K562 (cell line): ENCODE data around the gene SPDYE4.

Source experiments
- EP400 ChIP-seq: fragments of 450-650 bp; IDR thresholded peaks from 2 replicates; pipeline ENCODE4 v1.6.1; 2017; ENCODE audit warnings: antibody characterized with exemption, mild to moderate bottlenecking, moderate library complexity
- ETV1 ChIP-seq: fragments of 450-650 bp; conservative IDR thresholded peaks from 2 replicates; pipeline ENCODE4 v1.6.1; 2016; ENCODE audit warnings: missing genetic modification characterization, control low read depth, low read depth, missing compliant biosample characterization
- GTF2F1 ChIP-seq: IDR thresholded peaks from 2 replicates; pipeline ENCODE4 v1.6.1; 2011; ENCODE audit warnings: low read depth, low read length, improper control_type of control experiment
- MIER1 ChIP-seq: fragments of 450-650 bp; IDR thresholded peaks from 2 replicates; pipeline ENCODE4 v1.6.1; 2016; ENCODE audit warnings: antibody characterized with exemption, mild to moderate bottlenecking, low read depth
- NELFE ChIP-seq: IDR thresholded peaks from 2 replicates; pipeline ENCODE4 v1.6.1; 2011; ENCODE audit warnings: mild to moderate bottlenecking; ENCODE audit not compliant: insufficient read depth, insufficient read length
- ZNF589 ChIP-seq: fragments of 200-800 bp; sonication (Bioruptor generic); IDR thresholded peaks from 2 replicates; pipeline ENCODE4 v1.6.1; 2016; ENCODE audit warnings: low read depth, missing genetic modification characterization, missing compliant biosample characterization
- TF ChIP-seq, protein P1 (sequence below): fragments of 250-450 bp; sonication (Bioruptor Pico); IDR thresholded peaks from 2 replicates; pipeline ENCODE4 v1.8.0; 2021; ENCODE audit warnings: moderate library complexity, mild to moderate bottlenecking, inconsistent platforms
- TF ChIP-seq, protein P2 (sequence below): sonication (generic); formaldehyde crosslinking; IDR thresholded peaks from 2 replicates; pipeline ENCODE4 v1.8.0; 2022; ENCODE audit warnings: missing genetic modification reagents, mild to moderate bottlenecking, borderline replicate concordance
- TF ChIP-seq, protein P3 (sequence below): sonication (generic); formaldehyde crosslinking; IDR thresholded peaks from 2 replicates; pipeline ENCODE4 v1.8.1; 2023; ENCODE audit warnings: mild to moderate bottlenecking, missing genetic modification reagents
- TF ChIP-seq, protein P4 (sequence below): fragments of 250-450 bp; sonication (Bioruptor Pico); IDR thresholded peaks from 2 replicates; pipeline ENCODE4 v1.5.0; 2021; ENCODE audit warnings: mild to moderate bottlenecking, borderline replicate concordance
- TF ChIP-seq, protein P5 (sequence below): sonication (generic); formaldehyde crosslinking; IDR thresholded peaks from 2 replicates; pipeline ENCODE4 v1.8.0; 2022; ENCODE audit warnings: mild to moderate bottlenecking, missing genetic modification reagents
- TF ChIP-seq, protein P6 (sequence below): fragments of 450-650 bp; IDR thresholded peaks from 2 replicates; pipeline ENCODE4 v1.6.1; 2016; ENCODE audit warnings: low read depth

DNA sequence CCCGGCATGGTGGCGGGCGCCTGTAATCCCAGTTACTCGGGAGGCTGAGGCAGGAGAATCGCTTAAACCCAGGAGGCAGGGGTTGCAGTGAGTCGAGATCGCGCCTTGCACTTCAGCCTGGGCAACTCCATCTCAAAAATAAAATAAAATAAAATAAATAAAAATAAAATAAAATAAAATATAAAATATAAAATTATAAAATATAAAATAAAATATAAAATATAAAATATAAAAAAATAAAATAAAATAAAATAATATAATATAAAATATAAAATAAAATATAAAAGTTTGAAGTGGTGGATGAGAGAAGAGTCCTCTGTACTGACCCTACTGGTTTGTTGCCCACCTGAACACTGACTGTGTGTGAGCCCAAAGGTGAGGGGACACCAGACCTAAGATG is 28.9 kb downstream of the SPDYE4 start:
- TF ChIP-seq GTF2F1: no peak
- TF ChIP-seq, protein P1, sequence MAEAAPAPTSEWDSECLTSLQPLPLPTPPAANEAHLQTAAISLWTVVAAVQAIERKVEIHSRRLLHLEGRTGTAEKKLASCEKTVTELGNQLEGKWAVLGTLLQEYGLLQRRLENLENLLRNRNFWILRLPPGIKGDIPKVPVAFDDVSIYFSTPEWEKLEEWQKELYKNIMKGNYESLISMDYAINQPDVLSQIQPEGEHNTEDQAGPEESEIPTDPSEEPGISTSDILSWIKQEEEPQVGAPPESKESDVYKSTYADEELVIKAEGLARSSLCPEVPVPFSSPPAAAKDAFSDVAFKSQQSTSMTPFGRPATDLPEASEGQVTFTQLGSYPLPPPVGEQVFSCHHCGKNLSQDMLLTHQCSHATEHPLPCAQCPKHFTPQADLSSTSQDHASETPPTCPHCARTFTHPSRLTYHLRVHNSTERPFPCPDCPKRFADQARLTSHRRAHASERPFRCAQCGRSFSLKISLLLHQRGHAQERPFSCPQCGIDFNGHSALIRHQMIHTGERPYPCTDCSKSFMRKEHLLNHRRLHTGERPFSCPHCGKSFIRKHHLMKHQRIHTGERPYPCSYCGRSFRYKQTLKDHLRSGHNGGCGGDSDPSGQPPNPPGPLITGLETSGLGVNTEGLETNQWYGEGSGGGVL (CRISPR knock-in tag): no peak
- no peak for TF ChIP-seq NELFE
- TF ChIP-seq, protein P2, sequence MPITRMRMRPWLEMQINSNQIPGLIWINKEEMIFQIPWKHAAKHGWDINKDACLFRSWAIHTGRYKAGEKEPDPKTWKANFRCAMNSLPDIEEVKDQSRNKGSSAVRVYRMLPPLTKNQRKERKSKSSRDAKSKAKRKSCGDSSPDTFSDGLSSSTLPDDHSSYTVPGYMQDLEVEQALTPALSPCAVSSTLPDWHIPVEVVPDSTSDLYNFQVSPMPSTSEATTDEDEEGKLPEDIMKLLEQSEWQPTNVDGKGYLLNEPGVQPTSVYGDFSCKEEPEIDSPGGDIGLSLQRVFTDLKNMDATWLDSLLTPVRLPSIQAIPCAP (CRISPR knock-in tag): no peak
- TF ChIP-seq ZNF589: no peak
- TF ChIP-seq MIER1: no peak
- no peak for TF ChIP-seq ETV1 (tag)
- TF ChIP-seq EP400: no peak
- TF ChIP-seq, protein P3, sequence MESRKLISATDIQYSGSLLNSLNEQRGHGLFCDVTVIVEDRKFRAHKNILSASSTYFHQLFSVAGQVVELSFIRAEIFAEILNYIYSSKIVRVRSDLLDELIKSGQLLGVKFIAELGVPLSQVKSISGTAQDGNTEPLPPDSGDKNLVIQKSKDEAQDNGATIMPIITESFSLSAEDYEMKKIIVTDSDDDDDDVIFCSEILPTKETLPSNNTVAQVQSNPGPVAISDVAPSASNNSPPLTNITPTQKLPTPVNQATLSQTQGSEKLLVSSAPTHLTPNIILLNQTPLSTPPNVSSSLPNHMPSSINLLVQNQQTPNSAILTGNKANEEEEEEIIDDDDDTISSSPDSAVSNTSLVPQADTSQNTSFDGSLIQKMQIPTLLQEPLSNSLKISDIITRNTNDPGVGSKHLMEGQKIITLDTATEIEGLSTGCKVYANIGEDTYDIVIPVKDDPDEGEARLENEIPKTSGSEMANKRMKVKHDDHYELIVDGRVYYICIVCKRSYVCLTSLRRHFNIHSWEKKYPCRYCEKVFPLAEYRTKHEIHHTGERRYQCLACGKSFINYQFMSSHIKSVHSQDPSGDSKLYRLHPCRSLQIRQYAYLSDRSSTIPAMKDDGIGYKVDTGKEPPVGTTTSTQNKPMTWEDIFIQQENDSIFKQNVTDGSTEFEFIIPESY (CRISPR knock-in tag): no peak
- TF ChIP-seq, protein P4, sequence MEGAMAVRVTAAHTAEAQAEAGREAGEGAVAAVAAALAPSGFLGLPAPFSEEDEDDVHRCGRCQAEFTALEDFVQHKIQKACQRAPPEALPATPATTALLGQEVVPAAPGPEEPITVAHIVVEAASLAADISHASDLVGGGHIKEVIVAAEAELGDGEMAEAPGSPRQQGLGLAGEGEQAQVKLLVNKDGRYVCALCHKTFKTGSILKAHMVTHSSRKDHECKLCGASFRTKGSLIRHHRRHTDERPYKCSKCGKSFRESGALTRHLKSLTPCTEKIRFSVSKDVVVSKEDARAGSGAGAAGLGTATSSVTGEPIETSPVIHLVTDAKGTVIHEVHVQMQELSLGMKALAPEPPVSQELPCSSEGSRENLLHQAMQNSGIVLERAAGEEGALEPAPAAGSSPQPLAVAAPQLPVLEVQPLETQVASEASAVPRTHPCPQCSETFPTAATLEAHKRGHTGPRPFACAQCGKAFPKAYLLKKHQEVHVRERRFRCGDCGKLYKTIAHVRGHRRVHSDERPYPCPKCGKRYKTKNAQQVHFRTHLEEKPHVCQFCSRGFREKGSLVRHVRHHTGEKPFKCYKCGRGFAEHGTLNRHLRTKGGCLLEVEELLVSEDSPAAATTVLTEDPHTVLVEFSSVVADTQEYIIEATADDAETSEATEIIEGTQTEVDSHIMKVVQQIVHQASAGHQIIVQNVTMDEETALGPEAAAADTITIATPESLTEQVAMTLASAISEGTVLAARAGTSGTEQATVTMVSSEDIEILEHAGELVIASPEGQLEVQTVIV (CRISPR knock-in tag): no peak
- TF ChIP-seq, protein P5, sequence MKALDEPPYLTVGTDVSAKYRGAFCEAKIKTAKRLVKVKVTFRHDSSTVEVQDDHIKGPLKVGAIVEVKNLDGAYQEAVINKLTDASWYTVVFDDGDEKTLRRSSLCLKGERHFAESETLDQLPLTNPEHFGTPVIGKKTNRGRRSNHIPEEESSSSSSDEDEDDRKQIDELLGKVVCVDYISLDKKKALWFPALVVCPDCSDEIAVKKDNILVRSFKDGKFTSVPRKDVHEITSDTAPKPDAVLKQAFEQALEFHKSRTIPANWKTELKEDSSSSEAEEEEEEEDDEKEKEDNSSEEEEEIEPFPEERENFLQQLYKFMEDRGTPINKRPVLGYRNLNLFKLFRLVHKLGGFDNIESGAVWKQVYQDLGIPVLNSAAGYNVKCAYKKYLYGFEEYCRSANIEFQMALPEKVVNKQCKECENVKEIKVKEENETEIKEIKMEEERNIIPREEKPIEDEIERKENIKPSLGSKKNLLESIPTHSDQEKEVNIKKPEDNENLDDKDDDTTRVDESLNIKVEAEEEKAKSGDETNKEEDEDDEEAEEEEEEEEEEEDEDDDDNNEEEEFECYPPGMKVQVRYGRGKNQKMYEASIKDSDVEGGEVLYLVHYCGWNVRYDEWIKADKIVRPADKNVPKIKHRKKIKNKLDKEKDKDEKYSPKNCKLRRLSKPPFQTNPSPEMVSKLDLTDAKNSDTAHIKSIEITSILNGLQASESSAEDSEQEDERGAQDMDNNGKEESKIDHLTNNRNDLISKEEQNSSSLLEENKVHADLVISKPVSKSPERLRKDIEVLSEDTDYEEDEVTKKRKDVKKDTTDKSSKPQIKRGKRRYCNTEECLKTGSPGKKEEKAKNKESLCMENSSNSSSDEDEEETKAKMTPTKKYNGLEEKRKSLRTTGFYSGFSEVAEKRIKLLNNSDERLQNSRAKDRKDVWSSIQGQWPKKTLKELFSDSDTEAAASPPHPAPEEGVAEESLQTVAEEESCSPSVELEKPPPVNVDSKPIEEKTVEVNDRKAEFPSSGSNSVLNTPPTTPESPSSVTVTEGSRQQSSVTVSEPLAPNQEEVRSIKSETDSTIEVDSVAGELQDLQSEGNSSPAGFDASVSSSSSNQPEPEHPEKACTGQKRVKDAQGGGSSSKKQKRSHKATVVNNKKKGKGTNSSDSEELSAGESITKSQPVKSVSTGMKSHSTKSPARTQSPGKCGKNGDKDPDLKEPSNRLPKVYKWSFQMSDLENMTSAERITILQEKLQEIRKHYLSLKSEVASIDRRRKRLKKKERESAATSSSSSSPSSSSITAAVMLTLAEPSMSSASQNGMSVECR (CRISPR knock-in tag): no peak
- TF ChIP-seq, protein P6, sequence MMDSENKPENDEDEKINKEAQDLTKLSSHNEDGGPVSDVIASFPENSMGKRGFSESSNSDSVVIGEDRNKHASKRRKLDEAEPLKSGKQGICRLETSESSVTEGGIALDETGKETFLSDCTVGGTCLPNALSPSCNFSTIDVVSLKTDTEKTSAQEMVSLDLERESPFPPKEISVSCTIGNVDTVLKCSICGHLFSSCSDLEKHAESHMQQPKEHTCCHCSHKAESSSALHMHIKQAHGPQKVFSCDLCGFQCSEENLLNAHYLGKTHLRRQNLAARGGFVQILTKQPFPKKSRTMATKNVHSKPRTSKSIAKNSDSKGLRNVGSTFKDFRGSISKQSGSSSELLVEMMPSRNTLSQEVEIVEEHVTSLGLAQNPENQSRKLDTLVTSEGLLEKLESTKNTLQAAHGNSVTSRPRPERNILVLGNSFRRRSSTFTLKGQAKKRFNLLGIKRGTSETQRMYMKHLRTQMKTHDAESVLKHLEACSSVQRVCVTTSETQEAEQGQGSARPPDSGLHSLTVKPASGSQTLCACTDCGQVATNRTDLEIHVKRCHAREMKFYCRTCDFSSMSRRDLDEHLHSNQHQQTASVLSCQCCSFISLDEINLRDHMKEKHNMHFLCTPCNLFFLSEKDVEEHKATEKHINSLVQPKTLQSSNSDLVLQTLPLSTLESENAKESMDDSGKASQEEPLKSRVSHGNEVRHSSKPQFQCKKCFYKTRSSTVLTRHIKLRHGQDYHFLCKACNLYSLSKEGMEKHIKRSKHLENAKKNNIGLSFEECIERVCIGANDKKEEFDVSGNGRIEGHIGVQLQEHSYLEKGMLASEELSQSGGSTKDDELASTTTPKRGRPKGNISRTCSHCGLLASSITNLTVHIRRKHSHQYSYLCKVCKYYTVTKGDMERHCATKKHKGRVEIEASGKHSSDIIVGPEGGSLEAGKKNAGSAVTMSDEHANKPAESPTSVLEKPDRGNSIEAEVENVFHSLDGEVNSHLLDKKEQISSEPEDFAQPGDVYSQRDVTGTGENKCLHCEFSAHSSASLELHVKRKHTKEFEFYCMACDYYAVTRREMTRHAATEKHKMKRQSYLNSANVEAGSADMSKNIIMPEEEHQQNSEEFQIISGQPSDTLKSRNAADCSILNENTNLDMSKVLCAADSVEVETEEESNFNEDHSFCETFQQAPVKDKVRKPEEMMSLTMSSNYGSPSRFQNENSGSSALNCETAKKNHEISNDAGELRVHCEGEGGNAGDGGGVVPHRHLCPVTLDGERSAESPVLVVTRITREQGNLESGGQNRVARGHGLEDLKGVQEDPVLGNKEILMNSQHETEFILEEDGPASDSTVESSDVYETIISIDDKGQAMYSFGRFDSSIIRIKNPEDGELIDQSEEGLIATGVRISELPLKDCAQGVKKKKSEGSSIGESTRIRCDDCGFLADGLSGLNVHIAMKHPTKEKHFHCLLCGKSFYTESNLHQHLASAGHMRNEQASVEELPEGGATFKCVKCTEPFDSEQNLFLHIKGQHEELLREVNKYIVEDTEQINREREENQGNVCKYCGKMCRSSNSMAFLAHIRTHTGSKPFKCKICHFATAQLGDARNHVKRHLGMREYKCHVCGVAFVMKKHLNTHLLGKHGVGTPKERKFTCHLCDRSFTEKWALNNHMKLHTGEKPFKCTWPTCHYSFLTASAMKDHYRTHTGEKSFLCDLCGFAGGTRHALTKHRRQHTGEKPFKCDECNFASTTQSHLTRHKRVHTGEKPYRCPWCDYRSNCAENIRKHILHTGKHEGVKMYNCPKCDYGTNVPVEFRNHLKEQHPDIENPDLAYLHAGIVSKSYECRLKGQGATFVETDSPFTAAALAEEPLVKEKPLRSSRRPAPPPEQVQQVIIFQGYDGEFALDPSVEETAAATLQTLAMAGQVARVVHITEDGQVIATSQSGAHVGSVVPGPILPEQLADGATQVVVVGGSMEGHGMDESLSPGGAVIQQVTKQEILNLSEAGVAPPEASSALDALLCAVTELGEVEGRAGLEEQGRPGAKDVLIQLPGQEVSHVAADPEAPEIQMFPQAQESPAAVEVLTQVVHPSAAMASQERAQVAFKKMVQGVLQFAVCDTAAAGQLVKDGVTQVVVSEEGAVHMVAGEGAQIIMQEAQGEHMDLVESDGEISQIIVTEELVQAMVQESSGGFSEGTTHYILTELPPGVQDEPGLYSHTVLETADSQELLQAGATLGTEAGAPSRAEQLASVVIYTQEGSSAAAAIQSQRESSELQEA: no peak
